SK-N-SH (cell line): ENCODE data around the gene FAM78B. TPM values are rescaled to one million over a fixed set of nuclear protein-coding genes. Genes with fewer than 3 reads are reported as not detected.

ENCODE experiments used
- CTCF ChIA-PET: fragments of 300-600, 350-600 bp; formaldehyde crosslinking; extraction: SDS; loops from one replicate; lab custom pipeline; 2021; lab: Yijun Ruan, JAX
- POLR2A ChIA-PET: fragments of 350-600 bp; sonication (Branson Sonifier 250); formaldehyde crosslinking; extraction: SDS; loops from one replicate; lab custom pipeline; 2020; ENCODE audit warnings: antibody characterized with exemption, inconsistent platforms; lab: Yijun Ruan, JAX
- DNase-seq: peaks from one replicate; pipeline ENCODE4 v3.0.0; 2012
- H2AFZ ChIP-seq: fragments of 200-600 bp; sonication (generic); 2 replicates; pipeline ENCODE4 v1.8.1; 2016; ENCODE audit warnings: antibody characterized with exemption, mild to moderate bottlenecking, low read depth
- H3F3A ChIP-seq: fragments of 200-600 bp; sonication (generic); replicated peaks from 2 replicates; pipeline ENCODE3; 2016; ENCODE audit warnings: antibody characterized with exemption, mild to moderate bottlenecking; ENCODE audit not compliant: insufficient read depth
- H3K27ac ChIP-seq, 2 experiments: fragments of 200-500 bp in 1 of 2; fragments of 200-600 bp in 1 of 2; sonication (Bioruptor generic) in 1 of 2; sonication (generic), shearing (Covaris generic) in 1 of 2; 2 replicates each; pipeline versions ENCODE4 v1.5.1 to v1.6.1; 2014 to 2016; ENCODE audit warnings: low read depth in 2 of 2, inconsistent platforms in 1 of 2, low read length in 1 of 2, mild to moderate bottlenecking in 1 of 2, mixed read lengths in 1 of 2
- H3K27me3 ChIP-seq: fragments of 200-600 bp; sonication (generic), shearing (Covaris generic); 2 replicates; pipeline ENCODE4 v1.6.1; 2016; ENCODE audit warnings: mixed run types; ENCODE audit not compliant: insufficient read depth
- H3K36me3 ChIP-seq, 2 experiments: fragments of 200-500 bp in 1 of 2; fragments of 200-600 bp in 1 of 2; sonication (Bioruptor generic) in 1 of 2; sonication (generic) in 1 of 2; replicated peaks in 1 of 2; 2 replicates each; pipeline versions ENCODE3 to v1.5.1; 2014 to 2016; ENCODE audit warnings: low read length in 1 of 2, mild to moderate bottlenecking in 1 of 2; ENCODE audit not compliant: insufficient read depth in 2 of 2, control insufficient read depth in 1 of 2
- H3K4me1 ChIP-seq, 2 experiments: fragments of 200-500 bp in 1 of 2; fragments of 200-600 bp in 1 of 2; sonication (Bioruptor generic) in 1 of 2; sonication (generic), shearing (Covaris generic) in 1 of 2; 2 replicates each; pipeline versions ENCODE4 v1.5.1 to v1.6.1; 2014 to 2016; ENCODE audit warnings: low read depth in 1 of 2, low read length in 1 of 2, mixed run types in 1 of 2; ENCODE audit not compliant: insufficient read depth in 2 of 2, control insufficient read depth in 1 of 2
- H3K4me2 ChIP-seq: fragments of 200-600 bp; sonication (generic), shearing (Covaris generic); 2 replicates; pipeline ENCODE4 v1.6.1; 2017; ENCODE audit warnings: mixed run types
- H3K4me3 ChIP-seq, 2 experiments: fragments of 200-500 bp in 1 of 2; fragments of 200-600 bp in 1 of 2; sonication (Bioruptor generic) in 1 of 2; sonication (generic), shearing (Covaris generic) in 1 of 2; 2 replicates each; pipeline versions ENCODE4 v1.5.1 to v1.8.1; 2014 to 2016; ENCODE audit warnings: low read depth in 2 of 2, inconsistent platforms in 1 of 2, low read length in 1 of 2, mild to moderate bottlenecking in 1 of 2, mixed read lengths in 1 of 2, moderate library complexity in 1 of 2
- H3K79me2 ChIP-seq: fragments of 200-600 bp; sonication (generic); 2 replicates; pipeline ENCODE4 v1.8.1; 2017; ENCODE audit warnings: mild to moderate bottlenecking; ENCODE audit not compliant: insufficient read depth
- H3K9ac ChIP-seq: fragments of 200-600 bp; sonication (generic); 2 replicates; pipeline ENCODE4 v1.6.1; 2017; ENCODE audit warnings: mixed run types
- H3K9me2 ChIP-seq: fragments of 200-600 bp; sonication (generic); 2 replicates; pipeline ENCODE4 v1.6.1; 2017; ENCODE audit warnings: mixed run types
- H3K9me3 ChIP-seq: fragments of 200-600 bp; sonication (generic); 2 replicates; pipeline ENCODE4 v1.6.1; 2017; ENCODE audit warnings: mixed run types, mild to moderate bottlenecking, moderate library complexity
- H4K20me1 ChIP-seq: fragments of 200-600 bp; sonication (generic); 2 replicates; pipeline ENCODE4 v1.6.1; 2017; ENCODE audit warnings: mild to moderate bottlenecking, mixed run types; ENCODE audit not compliant: insufficient read depth
- CTCF ChIP-seq: fragments of 200-600 bp; sonication (generic); IDR thresholded peaks from 2 replicates; pipeline ENCODE4 v1.6.1; 2017; ENCODE audit warnings: antibody characterized with exemption, mild to moderate bottlenecking, moderate library complexity
- EP300 ChIP-seq, 2 experiments: IDR thresholded peaks; 2 replicates each; pipeline versions ENCODE4 v1.4.0 to v1.6.1; 2012; ENCODE audit warnings: borderline replicate concordance in 1 of 2, low read depth in 1 of 2, low read length in 1 of 2
- FOSL2 ChIP-seq: IDR thresholded peaks from 2 replicates; pipeline ENCODE4 v1.4.0; 2012; ENCODE audit warnings: low read depth, mild to moderate bottlenecking, moderate library complexity, borderline replicate concordance
- FOXJ3 ChIP-seq: sonication (generic); formaldehyde crosslinking; IDR thresholded peaks from 2 replicates; pipeline ENCODE4 v1.5.1; 2020; ENCODE audit warnings: mild to moderate bottlenecking, missing genetic modification reagents
- GATA2 ChIP-seq: sonication (generic); formaldehyde crosslinking; IDR thresholded peaks from 2 replicates; pipeline ENCODE4 v1.5.0; 2020; ENCODE audit warnings: mild to moderate bottlenecking, missing genetic modification reagents
- NRF1 ChIP-seq: IDR thresholded peaks from 2 replicates; pipeline ENCODE4 v1.6.1; 2012; ENCODE audit warnings: low read depth, mild to moderate bottlenecking, low read length
- POLR2AphosphoS5 ChIP-seq: IDR thresholded peaks from 2 replicates; pipeline ENCODE4 v1.6.1; 2012; ENCODE audit warnings: low read depth, low read length
- RAD21 ChIP-seq: IDR thresholded peaks from 2 replicates; pipeline ENCODE4 v1.6.1; 2012; ENCODE audit warnings: mild to moderate bottlenecking, low read length
- SMC3 ChIP-seq: IDR thresholded peaks from 2 replicates; pipeline ENCODE4 v1.6.1; 2012; ENCODE audit warnings: low read depth, low read length, improper control_type of control experiment
- WGBS: methylation state at CpG from one replicate; pipeline ENCODE4 v1.1.6; 2017; ENCODE audit warnings: low lambda C conversion rate; 5-methylcytosine and 5-hydroxymethylcytosine counted together
- polyA plus RNA-seq, 3 experiments: library from polyadenylated mRNA; depleted of rRNA; stranded (reverse); fragments of >200 nt; gene quantifications; 2 replicates each; pipeline ENCODE4 v1.2.3, GENCODE V29; 2012

FAM78B gene
- polyA plus RNA-seq, 1 of the 3 experiments (the other 2 are of a cell fraction), result 0.36 TPM

- TF ChIP-seq NRF1 (no peak), EP300 (IDR thresholded peaks at IDR 0.05; ENCODE audit: borderline replicate concordance in 1 of 2, low read depth in 1 of 2, low read length in 1 of 2) (no peak)
- TF ChIP-seq, all 33 proteins: peak for 0
These were observed 34.3 kb downstream of the FAM78B start (continued) for GRCh38 chr1:166132496-166132895.

- Histone ChIP-seq H3K79me2 (no peaks in the 10 kb centered on the region), H4K20me1 (no peaks in the 10 kb centered on the region), H3K4me2 (no peak overlapping the region), H3K9me3 (no peaks in the 10 kb centered on the region), H3K4me3 (no peak overlapping the region), H3K9me2 (no peaks in the 10 kb centered on the region), H3K36me3 (no peaks in the 10 kb centered on the region)
- no peak for TF ChIP-seq FOSL2
- TF ChIP-seq RAD21, result no peak
- TF ChIP-seq POLR2AphosphoS5, result no peak
- TF ChIP-seq, all 33 proteins: peak for 0
- no peaks in the 10 kb centered on the region for H3F3A ChIP-seq
- ChIA-PET CTCF (no interaction called here), POLR2A (no interaction called here)
- H3K9ac ChIP-seq, result no peak overlapping the region
- no peak overlapping the region for H2AFZ ChIP-seq
- DNase-seq, result no peak
- 15% methylated on average over 3 of the region's 3 CpGs for WGBS
- H3K27ac ChIP-seq, result no peak overlapping the region
- H3K27me3 ChIP-seq, result no peaks in the 10 kb centered on the region
- H3K4me1 ChIP-seq, result no peaks in the 10 kb centered on the region
These were observed 37.8 kb downstream of the FAM78B start for GRCh38 chr1:166129006-166129405.

GRCh38 chr1:166128195-166128594 is 38.6 kb downstream of the FAM78B start:
- no peak overlapping the region for H3K27ac ChIP-seq
- no peaks in the 10 kb centered on the region for H3F3A ChIP-seq
- H3K9me2 ChIP-seq, result no peaks in the 10 kb centered on the region
- DNase-seq, result no peak
- H2AFZ ChIP-seq, result no peak overlapping the region
- ChIA-PET POLR2A (no interaction called here), CTCF (no interaction called here)
- no peak overlapping the region for H3K4me2 ChIP-seq
- TF ChIP-seq SMC3 (no peak), FOXJ3 (CRISPR knock-in tag) (no peak)
- WGBS, result 21% methylated on average over 1 of the region's 1 CpG
- no peaks in the 10 kb centered on the region for H3K36me3 ChIP-seq
- no peaks in the 10 kb centered on the region for H3K79me2 ChIP-seq
- no peaks in the 10 kb centered on the region for H3K27me3 ChIP-seq
- no peaks in the 10 kb centered on the region for H3K9me3 ChIP-seq
- no peak overlapping the region for H3K9ac ChIP-seq
- no peaks in the 10 kb centered on the region for H4K20me1 ChIP-seq
- no peak overlapping the region for H3K4me3 ChIP-seq
- no peaks in the 10 kb centered on the region for H3K4me1 ChIP-seq

GRCh38 chr1:166127003-166127402 is 39.8 kb downstream of the FAM78B start:
- WGBS, result 8% methylated on average over 1 of the region's 1 CpG
- H3K9ac ChIP-seq, result no peak overlapping the region
- no peaks in the 10 kb centered on the region for H4K20me1 ChIP-seq
- no peak overlapping the region for H3K27ac ChIP-seq
- ChIA-PET CTCF (interaction anchor here (0.9 to 1.7 kb wide), 2 partner anchors 10 to 27 kb away, joined by 3 read pairs; no protein-coding TSS in a partner anchor), POLR2A (no interaction called here)
- H3F3A ChIP-seq, result no peaks in the 10 kb centered on the region
- H3K4me1 ChIP-seq, result no peaks in the 10 kb centered on the region
- H2AFZ ChIP-seq, result no peak overlapping the region
- no peaks in the 10 kb centered on the region for H3K9me3 ChIP-seq
- H3K27me3 ChIP-seq, result no peaks in the 10 kb centered on the region
- no peaks in the 10 kb centered on the region for H3K36me3 ChIP-seq
- H3K4me3 ChIP-seq, result no peak overlapping the region
- no peaks in the 10 kb centered on the region for H3K79me2 ChIP-seq
- no peak for TF ChIP-seq CTCF
- no peak for TF ChIP-seq GATA2 (CRISPR knock-in tag)
- TF ChIP-seq POLR2AphosphoS5, result no peak
- H3K9me2 ChIP-seq, result no peaks in the 10 kb centered on the region
- H3K4me2 ChIP-seq, result no peak overlapping the region
- DNase-seq, result no peak
